ENCODE measurements around the gene POU6F1. TPM values are rescaled to one million over a fixed set of nuclear protein-coding genes. Genes with fewer than 3 reads are reported as not detected.

Gene POU6F1
- total RNA-seq, 1 experiment from 2014 or later: 1.4 TPM

DNA sequence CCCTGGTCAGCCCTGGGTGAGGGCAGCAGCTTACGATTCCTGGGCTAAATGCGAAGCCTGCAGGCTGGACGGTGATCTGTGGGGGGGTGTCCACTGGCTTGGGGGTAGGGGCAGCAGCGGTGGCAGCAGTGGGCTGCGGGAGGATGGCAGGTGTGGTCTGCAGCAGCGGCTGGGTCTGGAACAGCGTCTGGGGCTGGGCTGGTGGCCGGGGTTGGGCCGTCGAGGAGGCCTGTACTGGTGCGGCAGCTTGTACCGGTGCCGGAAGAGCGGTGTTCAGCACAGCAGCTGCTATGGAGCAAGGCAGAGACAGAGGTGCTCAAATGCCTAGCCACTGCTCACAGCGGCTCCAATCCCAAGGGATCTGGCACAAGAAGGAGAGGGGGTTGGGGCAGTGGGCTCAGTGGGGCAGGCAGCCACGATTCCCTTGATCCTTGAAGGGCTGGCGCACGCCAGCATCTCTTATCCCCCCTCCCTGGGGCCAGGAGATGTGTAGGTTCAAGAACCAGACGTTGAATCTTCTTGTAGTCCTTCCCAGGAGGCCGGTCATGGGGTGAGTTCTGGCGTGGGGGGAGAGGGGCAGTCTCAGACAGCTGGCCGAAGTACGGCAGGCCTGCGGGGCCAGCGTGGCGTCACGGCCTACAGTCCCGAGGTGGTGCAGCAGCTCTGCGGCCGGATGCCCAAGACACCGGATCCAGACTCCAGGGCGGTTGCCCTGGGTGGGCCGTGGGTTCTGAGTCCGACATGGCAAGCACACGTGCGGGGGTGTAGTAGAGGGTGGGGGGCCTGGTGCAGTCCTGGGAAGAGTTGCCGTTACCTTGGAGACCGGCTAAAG is 19.9 kb downstream of the POU6F1 start:
- DNase-seq (ENCODE audit: low read depth): no peak

DNA sequence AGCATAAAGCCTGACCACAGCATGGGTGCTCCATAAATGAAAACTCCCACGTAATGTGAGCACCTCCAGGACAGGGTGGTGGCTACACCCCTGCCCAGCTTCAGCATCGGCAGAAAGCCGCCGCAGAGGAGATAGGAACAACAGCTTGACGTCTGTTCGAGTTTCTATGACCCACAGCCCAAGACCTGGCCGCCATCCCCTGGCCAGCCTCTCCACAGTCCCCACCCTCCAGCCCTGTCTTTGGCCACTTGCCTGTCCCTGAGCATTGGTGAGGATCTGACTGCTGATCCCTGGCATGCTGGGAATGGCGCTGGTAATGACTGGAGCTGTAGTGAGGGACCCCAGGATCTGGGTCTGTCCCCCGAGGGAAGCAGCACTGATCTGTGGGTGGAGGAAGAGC is 21.3 kb downstream of the POU6F1 start:
- no peak for DNase-seq (ENCODE audit: low read depth)

DNA sequence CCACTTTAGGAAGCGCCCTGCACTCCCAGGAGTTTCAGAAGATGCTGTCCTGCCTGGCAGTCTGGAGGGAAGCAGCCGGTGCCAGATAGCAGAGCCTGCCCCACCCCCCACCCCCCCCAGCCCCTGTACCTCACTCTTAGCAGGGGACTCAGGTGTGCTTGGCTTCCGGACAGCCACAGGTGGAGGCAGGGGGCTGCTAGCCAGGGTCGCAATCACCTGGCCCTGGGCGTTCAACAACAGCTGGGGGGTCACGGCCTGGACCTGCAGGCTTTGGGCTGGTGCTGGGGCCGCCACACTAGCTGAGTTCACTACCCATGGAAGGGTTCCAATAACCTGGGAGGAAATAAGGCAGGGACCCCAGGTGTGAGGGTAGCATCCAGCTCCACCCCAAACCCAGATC is 22.0 kb downstream of the POU6F1 start:
- no peak for DNase-seq (ENCODE audit: low read depth)

DNA sequence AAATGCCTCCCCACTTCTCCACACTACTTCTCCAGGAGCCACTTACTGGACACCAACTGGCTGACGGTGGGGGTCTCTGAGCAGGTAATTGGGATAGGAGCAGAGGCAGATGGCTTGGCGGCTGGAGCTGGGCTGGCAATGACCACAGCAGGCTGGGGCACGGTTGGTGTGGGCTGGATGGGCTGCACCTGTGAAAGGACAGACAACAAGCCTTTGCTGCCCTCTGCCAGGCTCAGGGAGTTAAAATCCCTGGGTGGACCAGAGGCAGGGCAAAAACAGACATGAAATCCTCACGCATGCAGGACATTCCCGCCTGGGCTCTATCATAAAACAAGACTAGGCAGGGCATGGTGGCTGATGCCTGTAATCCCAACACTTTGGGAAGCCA is 25.6 kb downstream of the POU6F1 start:
- DNase-seq (ENCODE audit: low read depth): no peak

DNA sequence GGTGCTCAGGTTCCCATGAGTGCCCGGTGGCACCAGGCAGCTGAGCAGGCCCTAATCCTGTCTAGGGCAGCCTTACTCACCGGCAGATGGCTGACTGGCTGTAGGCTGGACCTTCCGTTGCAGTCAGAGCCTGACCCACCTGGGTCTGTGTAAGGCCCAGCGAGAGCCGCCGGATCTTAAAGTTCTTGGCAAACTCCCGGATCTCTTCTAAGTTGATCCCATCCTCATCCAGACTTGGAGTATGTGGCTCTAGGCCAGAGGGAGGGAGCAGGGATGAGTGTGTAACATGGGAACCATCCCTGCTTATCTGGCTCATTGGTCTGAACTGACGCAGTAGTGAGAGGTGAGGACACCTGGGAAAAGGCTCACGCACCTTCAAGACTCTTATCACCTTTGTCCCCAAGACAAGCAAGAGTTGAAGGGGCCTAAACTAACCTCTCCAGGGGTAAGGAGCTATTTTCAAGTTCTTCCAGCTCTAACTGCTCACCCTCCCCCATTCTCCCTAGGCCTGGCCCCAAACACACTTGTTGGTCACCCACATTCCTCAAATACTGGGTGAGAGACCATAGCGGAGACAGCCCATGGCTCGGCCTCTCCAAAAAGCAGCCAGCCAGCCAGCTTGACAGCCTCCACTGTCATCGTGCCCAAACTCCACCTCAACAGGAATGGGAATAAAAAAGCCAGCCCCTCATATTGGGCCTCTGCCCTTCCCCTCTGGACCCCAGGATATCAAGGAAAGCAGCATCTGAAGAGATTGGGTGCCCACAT is 26.2 kb downstream of the POU6F1 start:
- DNase-seq (ENCODE audit: low read depth): no peak

DNA sequence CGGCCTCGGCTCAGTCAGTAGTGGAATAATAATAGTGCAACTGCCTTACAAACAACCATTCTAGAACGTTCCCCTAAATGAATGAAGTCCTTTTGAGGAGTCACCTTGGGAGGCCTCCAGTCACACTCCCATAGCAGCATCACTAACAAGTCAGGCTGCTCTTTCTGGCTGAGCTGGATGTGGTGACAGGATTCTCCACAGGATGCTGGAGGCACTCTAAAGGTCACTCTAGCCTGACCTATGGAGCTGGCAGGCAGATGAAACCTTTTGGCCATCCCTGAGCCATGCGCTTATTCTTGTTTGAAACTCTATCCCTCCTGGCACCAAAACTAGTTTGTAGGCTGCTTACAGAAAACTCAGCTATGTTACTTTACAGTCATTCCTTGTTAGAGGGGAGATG is 27.0 kb downstream of the POU6F1 start:
- DNase-seq (ENCODE audit: low read depth): peak; percentile 10

DNA sequence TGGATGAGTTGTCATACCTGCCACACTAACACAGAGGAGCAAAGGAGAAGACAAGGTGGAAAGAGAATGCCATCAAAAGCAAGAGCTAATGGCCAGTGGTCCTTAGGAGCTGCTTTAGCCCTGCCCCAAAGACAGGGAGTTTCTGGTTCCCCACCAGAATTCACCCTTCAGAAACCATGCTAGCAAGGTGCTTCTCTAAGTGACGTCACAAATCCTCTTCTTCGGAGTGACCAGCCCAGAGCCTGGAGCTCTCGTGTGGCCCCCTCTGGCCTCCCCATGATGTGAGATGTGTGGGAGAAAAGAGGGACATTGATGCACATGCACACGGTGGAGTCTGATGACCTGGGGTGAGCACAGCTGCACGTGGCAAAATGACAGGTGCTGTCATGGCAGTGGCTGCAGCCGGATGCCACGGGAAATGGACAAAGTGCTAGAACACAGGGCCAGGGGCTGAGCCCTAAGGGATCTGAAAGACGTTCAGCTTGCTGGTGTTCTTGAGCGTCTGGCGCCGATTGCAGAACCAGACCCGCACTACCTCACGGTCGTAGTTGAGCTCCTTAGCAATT is 28.0 kb downstream of the POU6F1 start:
- DNase-seq (ENCODE audit: low read depth): no peak

DNA sequence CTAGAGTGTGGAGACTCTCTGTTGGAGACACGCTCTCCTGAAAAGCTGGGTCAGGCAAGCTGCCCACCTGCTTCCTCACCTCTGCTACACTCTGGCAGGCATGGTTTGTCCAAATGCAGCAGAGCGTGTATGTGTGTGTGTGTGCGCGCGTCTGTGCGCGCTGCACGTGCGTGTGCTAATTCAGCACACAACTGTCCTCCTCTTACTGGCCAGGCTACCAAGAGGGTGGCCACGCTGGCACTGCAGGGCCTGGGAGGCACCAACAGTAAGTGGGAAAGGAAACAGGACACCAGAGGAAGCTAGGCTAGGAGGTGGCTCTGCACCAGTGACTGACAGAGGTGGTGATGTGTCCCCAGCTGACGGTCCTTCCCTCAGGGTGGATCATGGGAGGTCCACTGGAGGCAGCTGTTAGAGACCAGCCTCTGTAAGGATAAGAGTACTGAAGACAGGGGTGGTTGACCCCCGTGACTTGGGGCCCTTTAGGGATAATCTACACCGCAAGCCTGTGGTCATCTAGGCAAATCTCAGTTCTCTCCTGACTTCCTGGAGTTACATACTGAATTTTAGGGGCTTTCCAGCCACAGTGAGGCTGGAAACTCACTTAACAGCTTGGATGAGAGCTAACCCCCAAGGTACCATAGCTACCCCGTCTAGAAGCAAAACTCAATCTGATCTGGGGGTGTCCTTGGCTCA is 29.4 kb downstream of the POU6F1 start:
- DNase-seq (ENCODE audit: low read depth): no peak

DNA sequence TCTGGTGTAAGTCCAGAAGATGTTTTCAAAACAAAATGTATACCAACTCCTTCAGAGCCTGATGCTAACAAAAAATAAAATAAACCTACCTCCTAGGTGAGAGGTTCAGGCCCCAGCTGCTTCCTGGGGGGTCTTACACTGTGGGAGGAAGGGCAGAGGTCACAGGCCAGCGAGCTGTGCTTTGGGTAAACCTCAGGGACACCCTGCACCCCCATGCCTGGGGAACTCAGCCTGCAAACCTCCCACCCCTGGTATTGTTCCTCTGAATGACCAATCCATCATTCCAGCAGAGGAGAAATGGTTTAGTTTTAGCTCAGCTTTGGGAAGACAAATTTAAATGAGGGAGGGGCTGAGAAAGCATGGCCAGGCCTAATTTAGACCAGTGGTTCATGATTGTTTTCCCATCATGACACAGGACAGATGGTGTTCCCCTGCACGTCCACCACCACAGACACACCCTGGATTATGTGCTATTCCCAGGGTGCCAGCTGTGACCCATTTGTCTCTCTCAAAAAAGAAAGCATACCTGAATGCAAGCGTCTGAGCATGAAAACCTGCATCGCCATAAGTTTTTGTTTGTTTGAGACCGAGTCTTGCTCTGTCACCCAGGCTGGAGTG is 30.4 kb downstream of the POU6F1 start:
- no peak for DNase-seq (ENCODE audit: low read depth)

DNA sequence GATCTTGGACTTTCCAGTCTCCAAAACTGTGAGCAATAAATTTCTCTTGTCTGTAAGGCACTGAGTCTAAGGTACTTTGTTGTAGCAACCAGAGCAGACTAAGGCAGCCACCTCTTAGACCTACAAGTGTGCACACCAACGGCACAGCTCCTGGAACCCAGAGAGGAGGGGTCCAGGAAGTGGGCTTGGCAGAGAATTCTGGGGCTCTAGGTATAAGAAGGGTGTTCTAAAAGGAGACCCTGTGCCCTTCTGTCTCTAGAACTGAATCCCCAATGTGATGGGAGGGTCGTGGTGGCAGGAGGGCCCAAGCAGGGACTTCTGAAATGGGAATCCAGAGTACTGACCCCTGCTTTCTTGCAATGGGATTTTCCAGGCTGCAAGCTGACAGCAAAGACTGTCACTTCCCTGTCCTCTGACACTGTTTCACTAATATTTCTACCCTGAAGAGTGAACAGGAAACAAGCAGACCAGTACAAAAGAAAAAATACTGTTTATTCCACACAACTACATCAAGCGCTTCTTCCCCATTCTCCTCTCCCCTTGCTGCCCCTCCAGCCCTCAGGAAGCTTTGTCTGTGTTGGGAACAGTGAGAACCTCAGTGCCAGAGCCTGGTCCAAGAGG is 31.3 kb downstream of the POU6F1 start:
- DNase-seq (ENCODE audit: low read depth): no peak

DNA sequence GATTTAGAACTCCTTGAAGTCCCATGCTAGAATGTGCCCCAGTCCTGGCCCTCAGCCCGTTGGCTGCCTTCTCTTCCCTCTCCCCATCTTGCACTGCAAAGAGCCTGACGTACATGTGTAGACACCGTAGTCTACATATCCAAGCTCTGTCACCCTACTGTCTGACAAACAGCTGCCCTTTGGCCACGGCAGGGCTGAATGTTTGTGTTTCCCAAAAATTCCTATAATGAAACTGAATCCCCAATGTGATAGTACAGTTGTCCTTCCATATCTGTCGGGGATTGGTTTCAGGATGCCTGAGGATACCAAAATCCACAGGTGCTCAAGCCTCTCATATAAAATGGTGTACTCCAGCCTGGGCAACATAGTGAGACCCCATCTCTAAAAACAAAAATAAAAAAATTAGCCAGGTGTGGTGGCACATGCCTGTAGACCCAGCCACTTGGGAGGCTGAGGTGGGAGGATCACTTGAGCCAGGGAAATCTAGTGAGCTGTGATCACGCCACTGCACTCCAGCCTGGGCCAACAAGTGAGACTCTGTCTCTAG is 32.6 kb downstream of the POU6F1 start:
- DNase-seq (ENCODE audit: low read depth): no peak

DNA sequence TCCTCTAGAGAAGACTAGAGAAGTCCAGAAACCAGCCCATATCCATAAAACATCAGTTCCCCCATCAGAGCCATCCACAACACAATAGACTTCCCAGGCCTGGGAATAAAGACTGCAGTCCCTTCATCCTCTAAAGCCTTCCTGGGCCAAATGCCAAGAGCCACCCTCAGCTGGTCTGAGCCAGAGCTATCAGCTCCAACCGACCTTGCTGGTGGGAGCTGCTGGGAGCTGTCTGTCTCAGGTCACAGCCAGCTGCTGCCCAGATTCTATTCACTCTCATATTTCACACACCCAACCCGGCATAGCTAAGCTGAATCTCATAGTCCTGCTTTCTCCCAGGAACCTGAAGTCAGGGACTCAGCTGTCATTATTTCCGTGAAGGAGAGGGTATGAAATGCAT is 34.0 kb downstream of the POU6F1 start:
- DNase-seq (ENCODE audit: low read depth): peak; percentile 37

DNA sequence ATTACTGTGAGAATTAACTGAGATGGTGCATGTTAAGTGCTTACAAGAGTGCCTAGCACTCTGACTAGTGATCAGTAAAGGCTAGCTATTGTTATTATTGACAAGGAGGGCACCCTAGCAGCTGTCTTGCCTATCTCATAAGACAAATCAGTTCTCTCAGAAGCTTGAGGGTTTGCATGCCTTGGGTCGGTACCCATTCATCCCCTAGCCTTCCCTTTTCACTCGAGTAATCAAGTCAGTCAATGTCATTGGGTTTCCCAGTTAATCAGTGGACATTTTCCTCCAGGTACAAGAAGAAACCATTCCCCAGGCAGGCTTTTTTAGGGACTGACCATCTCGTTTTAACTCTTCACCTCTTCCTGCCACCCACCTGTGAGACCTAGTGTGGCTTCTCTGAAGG is 34.5 kb downstream of the POU6F1 start:
- no peak for DNase-seq (ENCODE audit: low read depth)

DNA sequence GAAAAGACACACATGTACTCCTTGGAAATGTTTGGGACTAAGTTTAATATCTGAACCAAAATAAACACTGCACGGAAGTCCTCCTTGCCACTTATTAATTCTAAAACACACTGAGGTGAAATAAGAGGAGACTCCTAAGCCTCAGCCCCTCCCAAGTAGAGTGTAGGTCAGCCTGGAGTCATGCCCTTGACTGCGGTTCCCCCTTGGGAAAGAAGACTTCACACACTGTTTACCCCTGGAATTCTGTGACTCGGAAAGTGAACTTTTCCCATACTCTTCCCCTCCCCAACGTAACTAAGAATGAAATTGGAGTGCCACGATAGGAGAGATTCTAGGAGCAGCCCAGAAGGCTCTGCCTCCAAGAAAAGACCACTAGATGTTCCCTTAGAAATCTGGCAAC is 36.3 kb downstream of the POU6F1 start:
- DNase-seq (ENCODE audit: low read depth): no peak

DNA sequence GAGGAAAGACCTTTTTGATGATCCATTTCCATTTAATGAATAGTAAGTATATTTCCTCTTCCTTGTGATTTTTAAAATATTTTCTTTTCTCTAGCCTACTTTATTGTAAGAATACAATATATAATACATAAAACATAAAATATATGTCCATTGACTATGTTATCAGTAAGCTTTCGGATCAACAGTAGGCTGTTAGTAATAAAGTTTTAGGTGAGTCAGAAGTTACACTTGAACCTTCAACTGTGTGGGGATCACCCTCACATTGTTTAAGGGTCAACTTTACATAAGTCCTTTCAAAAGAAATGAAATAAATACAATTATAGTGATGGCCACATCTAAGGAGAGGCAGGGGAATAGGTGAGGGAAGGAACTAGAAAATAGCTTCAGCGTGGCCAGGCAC is 40.0 kb downstream of the POU6F1 start:
- DNase-seq (ENCODE audit: low read depth): no peak

DNA sequence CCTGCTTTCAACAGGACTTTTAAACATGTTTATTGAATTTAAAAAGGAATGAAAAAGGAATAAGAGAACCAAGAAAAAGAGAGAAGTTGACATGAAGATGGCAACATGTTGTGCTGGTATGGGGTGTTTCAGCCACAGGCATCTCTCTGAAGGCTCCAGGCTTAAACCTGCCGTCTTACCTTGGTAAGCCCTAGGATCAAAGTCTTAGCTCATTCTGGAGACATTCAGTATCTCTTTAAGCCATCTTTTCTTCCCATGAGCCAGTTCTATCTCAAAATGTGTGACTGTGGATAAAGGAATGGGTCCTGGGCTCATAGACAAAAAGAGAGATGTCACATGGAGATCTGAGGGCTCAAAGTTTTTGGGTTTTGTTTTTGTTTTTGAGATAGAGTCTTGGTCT is 43.4 kb downstream of the POU6F1 start:
- DNase-seq (ENCODE audit: low read depth): no peak

DNA sequence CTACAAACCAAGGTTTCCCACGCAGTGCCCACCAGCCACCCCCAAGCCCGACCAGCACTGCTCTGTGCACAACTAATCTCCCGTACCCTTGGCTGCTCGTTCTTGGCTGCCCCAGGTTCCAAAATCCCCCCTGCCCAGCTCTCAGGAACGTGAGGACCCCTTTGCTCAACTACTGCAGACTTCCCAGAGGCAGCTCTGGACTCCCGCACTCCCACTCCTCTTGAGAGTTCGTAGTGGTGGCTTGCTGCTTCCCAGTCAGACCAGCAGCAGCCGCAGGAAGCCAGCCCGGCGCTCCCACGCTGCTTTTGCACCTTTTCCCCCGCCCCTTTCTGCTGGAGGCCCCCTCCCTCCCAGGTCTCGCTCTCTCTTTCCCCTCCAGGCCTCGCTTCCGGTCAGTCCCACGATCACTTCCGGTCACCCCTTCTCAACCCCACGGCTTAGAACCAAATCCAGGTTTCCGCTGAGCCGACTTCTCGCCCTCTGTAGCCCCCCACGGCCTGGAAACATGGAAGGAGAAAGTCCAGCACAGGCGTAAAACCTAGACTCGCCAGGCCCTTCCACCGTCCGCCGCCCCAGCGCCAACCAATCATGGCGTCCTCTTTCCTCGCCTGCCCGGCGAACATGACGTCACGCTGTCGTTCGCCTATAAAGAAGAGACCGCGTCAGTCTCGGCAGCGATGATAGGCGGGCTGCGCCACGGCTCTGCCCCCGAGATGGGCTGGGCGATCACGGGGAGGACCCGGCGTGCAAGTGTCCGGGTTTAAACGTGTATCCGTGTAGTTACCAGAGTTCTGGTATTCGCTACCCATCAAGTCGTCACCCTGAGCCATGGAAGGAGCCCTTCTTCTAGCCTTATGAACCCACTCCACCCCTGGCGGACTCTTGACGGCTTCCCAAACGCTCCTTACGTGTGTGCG is 45.1 kb downstream of the POU6F1 start, which contains the start of gene TFCP2:
TSS of gene TFCP2 (minus strand) at position 621 of the 917 bp plus-strand sequence. CDS start 713 bp downstream, outside the sequence.
- DNase-seq (ENCODE audit: low read depth): peak; percentile 92

DNA sequence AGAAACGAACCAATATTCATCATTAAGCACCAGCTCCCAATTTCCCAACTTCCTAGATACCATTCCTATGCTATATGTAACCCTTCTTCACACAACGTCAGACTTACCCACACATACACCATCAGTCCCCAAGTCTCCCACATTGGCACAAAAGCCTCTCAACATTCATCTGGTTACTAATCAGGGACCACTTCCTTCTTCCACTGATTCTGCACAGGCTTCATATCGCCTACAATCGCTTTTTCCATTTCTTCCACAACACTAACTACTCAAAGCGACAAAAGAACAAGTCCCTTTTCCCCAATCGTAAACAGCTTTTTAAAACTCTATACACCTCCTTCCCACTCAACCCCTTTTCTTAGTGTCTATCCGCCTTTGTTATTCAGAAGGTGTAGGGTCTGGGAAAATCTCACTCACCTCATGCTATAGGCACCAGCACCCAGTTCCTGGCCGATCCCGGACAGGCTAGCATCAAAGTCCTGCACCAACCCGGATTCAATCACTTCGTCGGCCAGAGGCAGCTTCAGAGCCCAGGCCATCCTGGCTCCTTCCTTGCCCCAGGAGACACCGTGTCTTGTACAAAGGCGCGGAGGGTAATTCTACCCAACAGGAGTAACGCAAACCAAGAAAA is 45.9 kb downstream of the POU6F1 start:
- DNase-seq (ENCODE audit: low read depth): peak; percentile 39

DNA sequence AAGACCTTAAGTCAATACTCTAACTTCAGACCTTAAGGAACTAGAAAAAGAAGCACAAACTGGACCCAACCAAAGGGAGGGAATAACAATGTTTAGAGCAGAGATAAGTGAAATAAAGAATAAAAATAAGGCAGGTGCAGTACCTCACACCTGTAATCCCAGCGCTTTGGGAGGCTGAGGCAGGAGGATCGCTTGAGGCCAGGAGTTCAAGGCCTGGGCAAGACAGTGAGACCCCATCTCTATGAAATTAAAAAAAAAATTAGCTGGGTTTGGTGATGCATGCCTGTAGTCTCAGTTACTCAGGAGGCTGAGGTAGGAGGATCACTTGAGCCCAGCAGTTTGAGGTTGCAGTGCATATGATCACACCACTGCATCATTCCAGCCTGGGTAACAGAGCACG is 54.1 kb downstream of the POU6F1 start:
- DNase-seq (ENCODE audit: low read depth): no peak

Data from M059J (cell line).